NCI-H82 treated with DMSO at 0.1 percent for 48 hours (cell line): ENCODE results near the gene DPY19L1.
"Not testable (repeated sequence)": the region's sequence is repeated elsewhere in the genome, so short reads cannot be mapped to it uniquely, and the experiment has no call there.

Experiments used
- DNase-seq: peaks from one replicate; lab custom pipeline; 2025; ENCODE audit not compliant: unreplicated experiment; lab: John Stamatoyannopoulos, UW

Gene DPY19L1

GRCh38 chr7:34928052-34928451, 109.2 kb downstream of the DPY19L1 start:
- DNase-seq = peak; percentile 20

- not testable (repeated sequence) for DNase-seq
Measured at GRCh38 chr7:34920470-34920869, 116.8 kb downstream of the DPY19L1 start.

DNA sequence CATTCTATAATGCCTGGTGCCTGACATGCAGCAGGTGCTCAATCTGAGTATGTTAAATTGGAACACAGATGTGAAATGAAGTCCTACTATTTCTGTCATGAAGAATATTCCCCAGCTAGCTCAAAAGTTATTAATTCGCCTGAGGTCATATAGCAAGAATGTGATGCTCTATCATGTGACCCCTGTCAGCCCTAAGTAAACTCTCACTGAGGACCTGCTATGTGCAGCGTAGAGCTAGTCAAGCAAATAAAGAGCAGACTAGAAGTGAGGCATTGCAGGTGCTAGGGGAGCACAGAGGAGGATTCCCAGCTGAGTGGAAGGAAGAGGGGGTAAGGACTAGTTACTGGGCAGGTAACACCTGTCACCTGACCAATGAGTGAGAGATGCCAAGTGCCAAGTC, 118.2 kb downstream of the DPY19L1 start:
- not testable (repeated sequence) for DNase-seq

DNA sequence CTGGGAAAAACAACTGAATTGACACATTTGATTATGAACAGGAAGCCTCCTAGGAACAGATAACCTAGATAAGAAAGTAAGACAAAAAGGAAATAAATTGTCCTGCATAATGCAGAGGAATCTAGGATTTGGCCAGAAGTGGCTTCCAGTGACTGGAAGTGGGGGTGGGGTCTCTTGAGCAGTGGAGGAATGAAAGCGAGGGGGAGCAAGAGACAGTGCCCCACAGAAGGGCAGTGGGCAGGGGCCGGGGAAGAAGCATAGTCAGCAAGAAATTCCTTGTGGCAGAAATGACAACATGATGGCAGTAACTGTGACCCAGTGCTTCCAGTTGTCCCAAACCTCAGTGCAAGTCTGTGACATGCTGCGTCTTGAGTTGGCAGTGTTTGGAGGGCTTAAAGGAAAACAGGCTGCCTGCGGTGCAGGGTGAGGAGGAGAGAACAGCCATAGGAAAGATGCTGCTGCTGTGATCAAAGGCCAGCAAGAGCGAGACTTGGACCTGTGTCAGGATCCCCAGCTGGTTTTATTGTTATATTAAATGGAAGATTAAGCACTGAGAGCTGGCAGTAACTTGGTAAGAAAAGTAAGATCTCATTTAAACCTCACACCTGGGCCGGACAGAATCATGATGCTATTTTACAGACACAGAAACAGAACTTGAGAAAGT, 119.0 kb downstream of the DPY19L1 start:
- not testable (repeated sequence) for DNase-seq

DNA sequence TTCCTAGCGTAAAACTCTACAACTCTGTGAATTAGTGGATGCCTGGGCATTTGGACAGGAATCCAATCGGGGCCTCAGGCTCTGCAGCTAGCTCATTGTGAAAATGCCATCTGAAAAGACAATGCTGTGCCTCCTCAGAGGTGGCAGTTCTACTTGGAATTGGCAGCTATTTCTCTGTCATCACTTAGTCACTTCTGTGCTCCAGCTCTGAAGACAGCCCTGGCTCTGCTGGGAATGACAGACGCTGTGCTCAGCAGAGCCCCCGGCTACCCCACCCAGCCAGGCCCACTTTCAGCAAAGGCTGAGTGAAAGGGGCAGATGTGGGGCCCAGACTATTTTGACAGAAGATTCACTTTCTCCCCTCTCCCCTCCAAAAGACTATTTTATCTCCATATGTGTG, 119.8 kb downstream of the DPY19L1 start:
- not testable (repeated sequence) for DNase-seq

DNA sequence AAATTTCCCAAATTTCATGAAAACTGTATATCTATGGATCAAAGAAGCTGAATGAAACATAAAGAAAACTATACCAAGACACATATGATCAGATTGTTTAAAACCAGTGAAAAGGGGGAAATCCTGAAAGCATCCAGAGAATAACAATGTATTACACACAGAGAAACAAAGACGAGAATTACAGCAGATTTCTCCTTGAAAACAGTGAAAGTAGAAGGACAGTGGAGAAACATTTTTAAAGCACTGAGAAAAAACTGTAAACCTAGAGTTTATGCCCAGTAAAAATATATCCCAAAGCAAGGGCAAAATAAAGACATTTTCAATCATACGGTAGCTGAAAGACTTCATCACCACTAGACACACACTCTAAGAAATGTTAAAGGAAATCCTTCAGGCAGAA, 121.0 kb downstream of the DPY19L1 start:
- no peak for DNase-seq

DNA sequence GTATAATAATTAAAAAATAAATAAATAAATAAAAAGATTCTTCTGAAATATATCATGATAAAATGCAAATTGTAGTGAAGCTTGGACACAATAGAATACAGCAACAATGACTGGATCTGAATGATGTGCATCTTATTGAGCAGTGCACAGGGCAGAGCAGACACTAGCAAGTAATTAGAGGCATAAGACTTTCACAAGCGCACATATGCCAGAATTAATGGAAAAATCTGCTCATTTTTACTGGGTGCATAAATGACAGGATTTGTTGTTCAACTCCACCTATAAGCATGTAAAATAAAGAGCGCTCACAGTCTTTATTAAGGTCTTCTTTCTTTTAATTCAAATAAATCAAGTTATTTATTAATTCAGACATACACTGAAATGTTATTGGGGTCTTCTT, 125.0 kb downstream of the DPY19L1 start:
- no peak for DNase-seq

GRCh38 chr7:34906266-34906850, 130.9 kb downstream of the DPY19L1 start:
- DNase-seq = not testable (repeated sequence)

DNA sequence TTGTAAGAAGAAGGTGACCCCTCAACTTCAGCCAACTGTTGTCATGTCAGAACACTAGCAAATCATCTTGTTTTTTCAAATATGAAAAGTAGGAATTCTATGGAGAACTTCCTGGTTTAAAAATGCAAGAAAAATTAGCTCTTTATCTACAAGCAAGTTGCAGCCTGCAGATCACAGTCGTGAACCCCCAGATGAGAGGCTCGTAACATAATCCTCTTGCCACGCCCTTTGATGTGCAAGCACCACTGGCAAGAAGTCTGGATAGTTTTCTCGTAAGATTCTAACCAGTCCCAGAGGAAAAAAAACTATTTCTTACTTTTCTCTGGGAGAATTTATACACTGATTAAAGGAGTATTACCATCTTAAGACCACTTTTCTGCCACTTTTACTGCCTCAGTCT, 132.3 kb downstream of the DPY19L1 start:
- no peak for DNase-seq

DNA sequence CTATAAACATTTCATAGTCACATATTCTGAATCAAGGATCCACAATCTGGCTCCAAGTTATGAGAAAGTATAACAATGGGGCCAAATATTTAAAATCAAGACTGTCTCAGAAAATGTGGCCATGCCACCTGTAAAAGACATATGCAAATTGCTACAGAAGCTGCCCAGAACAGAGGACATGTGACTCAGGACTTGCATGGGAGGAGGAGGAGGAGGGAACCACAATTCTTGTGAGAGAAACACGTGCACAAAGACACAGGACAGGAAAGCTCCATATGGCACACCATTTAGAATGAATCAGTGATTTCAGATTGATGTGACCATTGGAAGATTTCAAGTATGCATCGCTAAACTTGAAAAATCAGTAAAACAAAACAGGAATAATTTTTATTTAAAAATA, 133.4 kb downstream of the DPY19L1 start:
- not testable (repeated sequence) for DNase-seq

DNA sequence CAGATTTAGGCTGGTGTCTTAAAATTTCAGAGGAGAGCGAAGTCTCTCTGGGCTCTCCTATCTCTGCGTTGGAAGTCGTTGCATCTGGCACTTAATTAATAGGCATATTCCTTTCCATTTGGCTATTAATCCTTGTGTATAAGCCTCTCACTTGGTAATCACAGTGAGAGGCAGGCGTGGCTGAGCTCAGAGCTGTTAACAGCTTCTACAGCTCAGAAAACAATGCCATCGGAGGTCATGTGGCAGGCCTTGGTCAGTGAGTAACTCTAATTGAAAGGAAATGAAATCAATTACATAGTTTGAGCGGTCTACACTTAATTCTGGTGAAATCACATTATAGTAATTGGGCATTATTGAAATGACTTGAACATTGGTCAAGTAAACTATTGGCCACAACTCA, 135.1 kb downstream of the DPY19L1 start:
- peak; percentile 70 for DNase-seq

GRCh38 chr7:34900891-34901513, 136.3 kb downstream of the DPY19L1 start:
- DNase-seq = peak; percentile 9

GRCh38 chr7:34895202-34895601, 142.1 kb downstream of the DPY19L1 start:
- no peak for DNase-seq

DNA sequence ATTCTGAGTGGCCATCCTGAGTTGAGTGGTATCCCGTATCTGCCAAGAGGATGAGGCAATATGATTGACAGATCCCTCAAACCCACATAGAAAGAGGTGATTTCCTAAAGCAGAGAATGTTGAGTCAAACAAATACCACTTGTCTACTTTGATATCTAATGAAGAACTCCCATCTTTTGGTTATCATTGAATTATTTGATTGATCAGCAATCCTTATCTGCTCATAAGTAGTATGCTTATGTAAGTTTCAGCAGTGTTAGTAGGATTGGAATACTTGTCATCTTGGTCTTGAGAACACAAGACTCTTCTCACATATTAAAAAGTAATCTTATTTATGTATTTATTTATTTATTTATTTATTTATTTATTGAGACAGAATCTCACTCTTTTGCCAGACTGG, 147.3 kb downstream of the DPY19L1 start:
- DNase-seq = no peak

DNA sequence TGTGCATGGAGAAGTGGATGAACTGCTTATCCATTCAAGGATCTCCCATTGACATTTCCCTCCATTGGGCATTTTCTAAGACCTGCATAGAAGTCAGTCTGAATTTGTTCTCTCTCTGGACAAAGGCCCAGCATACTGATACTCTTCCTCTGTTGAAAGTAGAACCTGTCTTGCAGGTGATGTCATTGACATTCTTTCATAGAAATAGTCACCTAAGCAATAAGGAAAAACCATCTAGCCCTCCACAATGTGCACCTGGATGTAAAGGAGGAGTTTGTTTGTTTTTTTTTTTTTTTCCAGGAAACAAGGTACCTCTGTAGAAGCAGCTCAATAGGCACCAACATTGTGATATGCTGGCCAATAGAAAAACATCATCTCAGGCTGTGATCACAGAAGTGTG, 150.4 kb downstream of the DPY19L1 start:
- no peak for DNase-seq

- DNase-seq = not testable (repeated sequence)
Measured at GRCh38 chr7:34883855-34884254, 153.4 kb downstream of the DPY19L1 start.

- DNase-seq = no peak
Measured at GRCh38 chr7:34879871-34880270, 157.4 kb downstream of the DPY19L1 start.

GRCh38 chr7:34878944-34879735, 158.1 kb downstream of the DPY19L1 start:
- not testable (repeated sequence) for DNase-seq
